IMR-90 (cell line): ENCODE results near the gene ASB9. TPM values are rescaled to one million over a fixed set of nuclear protein-coding genes. Genes with fewer than 3 reads are reported as not detected.

Source experiments
- ATAC-seq: fragments of 200-7000 bp; cut with Tn5 transposase; 2 replicates; pipeline ENCODE4 v1.9.1; 2020; ENCODE audit warnings: low read depth, mild to moderate bottlenecking, moderate library complexity
- BruUV-seq: library from RNA; stranded (reverse); fragments of 400-500 nt; replicated peaks from 2 replicates; lab custom pipeline; 2021; lab: Mats Ljungman, UMichigan
- CTCF ChIA-PET: fragments of 300-600 bp; formaldehyde crosslinking; extraction: SDS; loops from one replicate; lab custom pipeline; 2021; ENCODE audit warnings: antibody characterized with exemption; lab: Yijun Ruan, JAX
- POLR2A ChIA-PET: fragments of 300-600 bp; sonication (Branson Sonifier 250); formaldehyde crosslinking; loops from one replicate; lab custom pipeline; 2022; ENCODE audit warnings: antibody characterized with exemption; ENCODE audit not compliant: unreplicated experiment; lab: Charles Lee
- DNase-seq: peaks from one replicate; pipeline ENCODE4 v3.0.0; 2013
- H2AFZ ChIP-seq: replicated peaks from 2 replicates; pipeline ENCODE3; 2013; ENCODE audit warnings: low read length, mild to moderate bottlenecking; ENCODE audit not compliant: poor library complexity
- H2AK5ac ChIP-seq: 2 replicates; pipeline ENCODE4 v1.6.1; 2013; ENCODE audit warnings: low read depth, low read length, inconsistent platforms
- H2AK9ac ChIP-seq: replicated peaks from 2 replicates; pipeline ENCODE3; 2013; ENCODE audit warnings: mild to moderate bottlenecking, low read depth, low read length, moderate library complexity; ENCODE audit not compliant: poor library complexity
- H2BK120ac ChIP-seq: 2 replicates; pipeline ENCODE4 v1.6.1; 2013; ENCODE audit warnings: low read depth, low read length, inconsistent platforms
- H2BK15ac ChIP-seq: 3 replicates; pipeline ENCODE4 v1.6.1; 2013; ENCODE audit warnings: low read depth, low read length, inconsistent platforms
- H2BK20ac ChIP-seq: 2 replicates; pipeline ENCODE4 v1.6.1; 2013; ENCODE audit warnings: low read depth, mild to moderate bottlenecking, inconsistent platforms, low read length, moderate library complexity
- H2BK5ac ChIP-seq: 2 replicates; pipeline ENCODE4 v1.6.1; 2013; ENCODE audit warnings: mild to moderate bottlenecking, low read depth, low read length, inconsistent platforms; ENCODE audit not compliant: poor library complexity, severe bottlenecking
- H3K14ac ChIP-seq: replicated peaks from 2 replicates; pipeline ENCODE4 v1.6.1; 2013; ENCODE audit warnings: low read depth, low read length, inconsistent platforms
- H3K18ac ChIP-seq: 2 replicates; pipeline ENCODE4 v1.6.1; 2013; ENCODE audit warnings: low read depth, low read length, control low read depth
- H3K23ac ChIP-seq: 2 replicates; pipeline ENCODE4 v1.6.1; 2013; ENCODE audit warnings: low read depth, low read length, inconsistent platforms
- H3K27ac ChIP-seq: 2 replicates; pipeline ENCODE4 v1.5.1; 2013; ENCODE audit warnings: mild to moderate bottlenecking, control low read depth, low read length; ENCODE audit not compliant: insufficient read depth
- H3K27me3 ChIP-seq: 2 replicates; pipeline ENCODE4 v1.6.1; 2013; ENCODE audit warnings: low read length; ENCODE audit not compliant: control insufficient read depth, insufficient read depth
- H3K36me3 ChIP-seq: 2 replicates; pipeline ENCODE4 v1.6.1; 2013; ENCODE audit warnings: low read length, mixed read lengths; ENCODE audit not compliant: control insufficient read depth, insufficient read depth
- H3K4ac ChIP-seq: 2 replicates; pipeline ENCODE4 v1.6.1; 2013; ENCODE audit warnings: low read depth, low read length, inconsistent platforms
- H3K4me1 ChIP-seq: 2 replicates; pipeline ENCODE4 v1.6.1; 2013; ENCODE audit warnings: low read length, mixed read lengths; ENCODE audit not compliant: control insufficient read depth, insufficient read depth
- H3K4me2 ChIP-seq: 2 replicates; pipeline ENCODE4 v1.6.1; 2013; ENCODE audit warnings: low read depth, mild to moderate bottlenecking, control low read depth, low read length, moderate library complexity
- H3K4me3 ChIP-seq: 2 replicates; pipeline ENCODE4 v1.5.1; 2013; ENCODE audit warnings: low read depth, mild to moderate bottlenecking, control low read depth, low read length, moderate library complexity; ENCODE audit not compliant: insufficient read depth
- H3K56ac ChIP-seq: 2 replicates; pipeline ENCODE4 v1.6.1; 2013; ENCODE audit warnings: low read length, inconsistent platforms; ENCODE audit not compliant: insufficient read depth; ENCODE audit errors: extremely low read depth
- H3K79me1 ChIP-seq, 2 experiments: 2 replicates each; pipeline ENCODE4 v1.6.1; 2013; ENCODE audit warnings: low read length in 2 of 2, inconsistent platforms in 1 of 2, low read depth in 1 of 2
- H3K9ac ChIP-seq: 2 replicates; pipeline ENCODE4 v1.6.1; 2013; ENCODE audit warnings: low read depth, low read length, control low read depth
- H3K9me1 ChIP-seq: 2 replicates; pipeline ENCODE4 v1.6.1; 2013; ENCODE audit warnings: low read length, inconsistent platforms; ENCODE audit not compliant: insufficient read depth
- H3K9me3 ChIP-seq: 2 replicates; pipeline ENCODE4 v1.6.1; 2013; ENCODE audit warnings: low read length; ENCODE audit not compliant: control insufficient read depth, insufficient read depth
- H4K20me1 ChIP-seq: 2 replicates; pipeline ENCODE4 v1.6.1; 2013; ENCODE audit warnings: low read length, inconsistent platforms; ENCODE audit not compliant: insufficient read depth
- H4K5ac ChIP-seq: 2 replicates; pipeline ENCODE4 v1.6.1; 2013; ENCODE audit warnings: mild to moderate bottlenecking, low read depth, low read length, control low read depth
- H4K8ac ChIP-seq, 2 experiments: 2 replicates each; pipeline ENCODE4 v1.6.1; 2013; ENCODE audit warnings: low read depth in 2 of 2, low read length in 2 of 2, control low read depth in 1 of 2, inconsistent platforms in 1 of 2
- H4K91ac ChIP-seq: 2 replicates; pipeline ENCODE4 v1.6.1; 2013; ENCODE audit warnings: low read depth, low read length, inconsistent platforms; ENCODE audit not compliant: insufficient read depth
- BHLHE40 ChIP-seq: fragments of 150-350 bp; IDR thresholded peaks from 2 replicates; pipeline ENCODE4 v1.6.1; 2016; ENCODE audit warnings: mild to moderate bottlenecking, low read depth, low read length
- CEBPB ChIP-seq: IDR thresholded peaks from 2 replicates; pipeline ENCODE4 v1.6.1; 2012; ENCODE audit warnings: low read depth, low read length, improper control_type of control experiment
- CHD1 ChIP-seq: IDR thresholded peaks from 2 replicates; pipeline ENCODE4 v1.6.1; 2012; ENCODE audit warnings: low read depth, low read length, improper control_type of control experiment
- FOS ChIP-seq: fragments of 150-350 bp; IDR thresholded peaks from 2 replicates; pipeline ENCODE4 v1.6.1; 2016; ENCODE audit warnings: low read depth, low read length
- MAFK ChIP-seq: IDR thresholded peaks from 2 replicates; pipeline ENCODE4 v1.6.1; 2012; ENCODE audit warnings: low read depth, low read length, improper control_type of control experiment
- MAZ ChIP-seq: IDR thresholded peaks from 2 replicates; pipeline ENCODE4 v1.6.1; 2012; ENCODE audit warnings: low read depth, mild to moderate bottlenecking, low read length, improper control_type of control experiment, moderate library complexity, borderline replicate concordance
- MXI1 ChIP-seq: IDR thresholded peaks from 2 replicates; pipeline ENCODE4 v1.6.1; 2012; ENCODE audit warnings: low read depth, mild to moderate bottlenecking, low read length, moderate library complexity, borderline replicate concordance
- NFE2L2 ChIP-seq: fragments of 150-350 bp; IDR thresholded peaks from 2 replicates; pipeline ENCODE4 v1.6.1; 2016; ENCODE audit warnings: low read depth, mild to moderate bottlenecking, low read length
- POLR2A ChIP-seq: IDR thresholded peaks from 2 replicates; pipeline ENCODE4 v1.6.1; 2012; ENCODE audit warnings: mild to moderate bottlenecking, low read depth, low read length
- RAD21 ChIP-seq: IDR thresholded peaks from 2 replicates; pipeline ENCODE4 v1.6.1; 2012; ENCODE audit warnings: low read length, improper control_type of control experiment
- RCOR1 ChIP-seq: IDR thresholded peaks from 2 replicates; pipeline ENCODE4 v1.6.1; 2012; ENCODE audit warnings: mild to moderate bottlenecking, low read length, improper control_type of control experiment; ENCODE audit not compliant: insufficient replicate concordance
- SMC3 ChIP-seq: fragments of 150-350 bp; IDR thresholded peaks from 2 replicates; pipeline ENCODE4 v1.6.1; 2016; ENCODE audit warnings: low read depth, mild to moderate bottlenecking, antibody characterized with exemption, low read length, moderate library complexity
- dilution Hi-C: fragments of 300-500 bp; cut with HindIII; formaldehyde crosslinking; loops from one replicate; pipeline ENCODE4 v1.14.3; 2018; ENCODE audit warnings: low sequenced_read_pairs; ENCODE audit not compliant: unreplicated experiment
- in situ Hi-C: fragments of 300-500 bp; cut with MboI; formaldehyde crosslinking; loops from 3 replicates; pipeline ENCODE4 v1.14.3; 2019; ENCODE audit warnings: low sequenced_read_pairs, inconsistent platforms, mixed read lengths
- intact Hi-C: fragments of 100-400 bp; cut with micrococcal nuclease; formaldehyde crosslinking; loops from 2 replicates; pipeline ENCODE4 v1.10.0; 2022
- polyA plus RNA-seq, 3 experiments: library from polyadenylated mRNA; depleted of rRNA; stranded (reverse); fragments of >200 nt; gene quantifications; 2 replicates each; pipeline ENCODE4 v1.2.3, GENCODE V29; 2012; ENCODE audit warnings: low replicate concordance in 1 of 3
- total RNA-seq: library from RNA; depleted of rRNA; stranded (reverse); fragments of >200 nt; gene quantifications from 2 replicates; pipeline ENCODE4 v1.2.3, GENCODE V29; 2012
- TF ChIP-seq, protein P1 (sequence below): conservative IDR thresholded peaks from 2 replicates; pipeline ENCODE4 v1.5.1; 2012; ENCODE audit warnings: mild to moderate bottlenecking, low read depth, low read length, improper control_type of control experiment
- TF ChIP-seq, protein P2 (sequence below): fragments of 150-350 bp; IDR thresholded peaks from 2 replicates; pipeline ENCODE4 v1.6.1; 2016; ENCODE audit warnings: low read depth, mild to moderate bottlenecking, low read length, moderate library complexity, borderline replicate concordance
- TF ChIP-seq, protein P3 (sequence below): fragments of 150-350 bp; IDR thresholded peaks from 2 replicates; pipeline ENCODE4 v1.6.1; 2017; ENCODE audit warnings: mild to moderate bottlenecking, antibody characterized with exemption, low read length, low read depth

ASB9 gene
- total and polyA plus RNA-seq, 2 of the 4 experiments (the other 2 are of a cell fraction) = 0.15 to 0.36 TPM

DNA sequence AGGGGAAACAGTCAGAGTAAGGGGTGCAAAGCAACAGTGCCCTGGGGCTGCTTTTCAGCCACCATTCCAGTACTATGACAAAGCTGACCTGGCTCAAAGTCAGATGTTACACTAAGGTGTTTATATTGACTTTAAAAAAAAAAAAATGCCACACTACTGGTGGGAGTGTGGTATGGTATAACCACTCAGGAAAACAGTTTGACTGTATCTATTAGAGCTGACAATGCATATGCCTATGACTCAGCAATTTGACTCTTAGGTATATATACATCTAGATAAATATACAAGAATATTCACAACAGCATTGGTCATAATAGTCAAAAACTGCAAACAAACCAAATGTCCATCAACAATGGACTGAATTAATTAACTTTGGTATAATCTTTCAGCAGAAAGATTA lies 15.0 kb downstream of the ASB9 start:
- DNase-seq (no peak), ATAC-seq (no peak)
- H3K4me2 ChIP-seq = no peak overlapping the region
- no peaks in the 10 kb centered on the region for H3K9me1 ChIP-seq
- no peaks in the 10 kb centered on the region for H3K36me3 ChIP-seq
- H2BK120ac ChIP-seq = no peak overlapping the region
- H3K56ac ChIP-seq = no peak overlapping the region
- no peak overlapping the region for H2BK20ac ChIP-seq
- H4K91ac ChIP-seq = no peak overlapping the region
- H3K4ac ChIP-seq = no peak overlapping the region
- no peak overlapping the region for H3K4me3 ChIP-seq
- no peak overlapping the region for H3K23ac ChIP-seq
- no peak overlapping the region for H4K8ac ChIP-seq
- no peak overlapping the region for H3K27ac ChIP-seq
- H2AK9ac ChIP-seq = no peak overlapping the region
- intact Hi-C loops = no loop called here
- H3K9me3 ChIP-seq = no peaks in the 10 kb centered on the region
- no peak for TF ChIP-seq SMC3
- TF ChIP-seq, protein P1, sequence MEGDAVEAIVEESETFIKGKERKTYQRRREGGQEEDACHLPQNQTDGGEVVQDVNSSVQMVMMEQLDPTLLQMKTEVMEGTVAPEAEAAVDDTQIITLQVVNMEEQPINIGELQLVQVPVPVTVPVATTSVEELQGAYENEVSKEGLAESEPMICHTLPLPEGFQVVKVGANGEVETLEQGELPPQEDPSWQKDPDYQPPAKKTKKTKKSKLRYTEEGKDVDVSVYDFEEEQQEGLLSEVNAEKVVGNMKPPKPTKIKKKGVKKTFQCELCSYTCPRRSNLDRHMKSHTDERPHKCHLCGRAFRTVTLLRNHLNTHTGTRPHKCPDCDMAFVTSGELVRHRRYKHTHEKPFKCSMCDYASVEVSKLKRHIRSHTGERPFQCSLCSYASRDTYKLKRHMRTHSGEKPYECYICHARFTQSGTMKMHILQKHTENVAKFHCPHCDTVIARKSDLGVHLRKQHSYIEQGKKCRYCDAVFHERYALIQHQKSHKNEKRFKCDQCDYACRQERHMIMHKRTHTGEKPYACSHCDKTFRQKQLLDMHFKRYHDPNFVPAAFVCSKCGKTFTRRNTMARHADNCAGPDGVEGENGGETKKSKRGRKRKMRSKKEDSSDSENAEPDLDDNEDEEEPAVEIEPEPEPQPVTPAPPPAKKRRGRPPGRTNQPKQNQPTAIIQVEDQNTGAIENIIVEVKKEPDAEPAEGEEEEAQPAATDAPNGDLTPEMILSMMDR = no peak
- TF ChIP-seq BHLHE40 = no peak
- no peak for TF ChIP-seq FOS
- TF ChIP-seq NFE2L2 = peak; percentile 82
- peak; percentile 48; the same call in 1 of the 2 replicates for TF ChIP-seq MAFK
- TF ChIP-seq, protein P2, sequence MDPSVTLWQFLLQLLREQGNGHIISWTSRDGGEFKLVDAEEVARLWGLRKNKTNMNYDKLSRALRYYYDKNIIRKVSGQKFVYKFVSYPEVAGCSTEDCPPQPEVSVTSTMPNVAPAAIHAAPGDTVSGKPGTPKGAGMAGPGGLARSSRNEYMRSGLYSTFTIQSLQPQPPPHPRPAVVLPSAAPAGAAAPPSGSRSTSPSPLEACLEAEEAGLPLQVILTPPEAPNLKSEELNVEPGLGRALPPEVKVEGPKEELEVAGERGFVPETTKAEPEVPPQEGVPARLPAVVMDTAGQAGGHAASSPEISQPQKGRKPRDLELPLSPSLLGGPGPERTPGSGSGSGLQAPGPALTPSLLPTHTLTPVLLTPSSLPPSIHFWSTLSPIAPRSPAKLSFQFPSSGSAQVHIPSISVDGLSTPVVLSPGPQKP = no peak
- no peak for TF ChIP-seq CHD1
- TF ChIP-seq MAZ = no peak
- no peak for TF ChIP-seq MXI1
- TF ChIP-seq, protein P3, sequence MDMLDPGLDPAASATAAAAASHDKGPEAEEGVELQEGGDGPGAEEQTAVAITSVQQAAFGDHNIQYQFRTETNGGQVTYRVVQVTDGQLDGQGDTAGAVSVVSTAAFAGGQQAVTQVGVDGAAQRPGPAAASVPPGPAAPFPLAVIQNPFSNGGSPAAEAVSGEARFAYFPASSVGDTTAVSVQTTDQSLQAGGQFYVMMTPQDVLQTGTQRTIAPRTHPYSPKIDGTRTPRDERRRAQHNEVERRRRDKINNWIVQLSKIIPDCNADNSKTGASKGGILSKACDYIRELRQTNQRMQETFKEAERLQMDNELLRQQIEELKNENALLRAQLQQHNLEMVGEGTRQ = no peak
- TF ChIP-seq RCOR1 = no peak
- TF ChIP-seq CEBPB = no peak
- no peak for TF ChIP-seq POLR2A
- no peak for TF ChIP-seq RAD21
- no peak overlapping the region for H2AK5ac ChIP-seq
- H4K20me1 ChIP-seq = no peaks in the 10 kb centered on the region
- H3K27me3 ChIP-seq = no peaks in the 10 kb centered on the region
- POLR2A ChIA-PET = no interaction called here
- dilution Hi-C loops = no loop called here
- CTCF ChIA-PET = no interaction called here
- no peak overlapping the region for H3K9ac ChIP-seq
- no peak overlapping the region for H2AFZ ChIP-seq
- no peak overlapping the region for H2BK5ac ChIP-seq
- H3K18ac ChIP-seq = no peak overlapping the region
- H3K14ac ChIP-seq = no peak overlapping the region
- no TSS peak for BruUV-seq
- no peak overlapping the region for H2BK15ac ChIP-seq
- no peaks in the 10 kb centered on the region for H3K79me1 ChIP-seq
- no peak overlapping the region for H4K5ac ChIP-seq
- H3K4me1 ChIP-seq = no peaks in the 10 kb centered on the region
- in situ Hi-C loops = no loop called here
